SK-N-SH treated with all-trans-retinoic acid at 6 μM for 48 hours (cell line): ENCODE measurements around the gene AMMECR1.

Source experiments
- ATAC-seq: fragments of 200-7000 bp; cut with Tn5 transposase; 3 replicates; pipeline ENCODE4 v1.9.1; 2020; ENCODE audit warnings: mild to moderate bottlenecking, moderate library complexity
- ARNTL ChIP-seq: fragments of 450-650 bp; formaldehyde crosslinking; IDR thresholded peaks from 2 replicates; pipeline ENCODE4 v1.5.0; 2020; ENCODE audit warnings: low read depth, mild to moderate bottlenecking, moderate library complexity, borderline replicate concordance
- CSDC2 ChIP-seq: fragments of 250-450 bp; sonication (Bioruptor Pico); IDR thresholded peaks from 2 replicates; pipeline ENCODE4 v1.5.0; 2020; ENCODE audit warnings: mild to moderate bottlenecking, moderate library complexity
- ESRRG ChIP-seq: fragments of 250-450 bp; sonication (Bioruptor Pico); IDR thresholded peaks from 2 replicates; pipeline ENCODE4 v1.6.1; 2021; ENCODE audit warnings: mild to moderate bottlenecking
- GLIS3 ChIP-seq: fragments of 250-450 bp; sonication (Bioruptor Pico); IDR thresholded peaks from 2 replicates; pipeline ENCODE4 v1.5.0; 2020; ENCODE audit warnings: mild to moderate bottlenecking, moderate library complexity
- ISL1 ChIP-seq: fragments of 250-450 bp; sonication (Bioruptor Pico); IDR thresholded peaks from 2 replicates; pipeline ENCODE4 v2.1.2; 2022; ENCODE audit warnings: mild to moderate bottlenecking, moderate library complexity
- PPARA ChIP-seq: fragments of 250-450 bp; sonication (Bioruptor Pico); IDR thresholded peaks from 2 replicates; pipeline ENCODE4 v1.5.0; 2020; ENCODE audit warnings: mild to moderate bottlenecking, borderline replicate concordance
- RARB ChIP-seq: fragments of 250-450 bp; sonication (Bioruptor Pico); IDR thresholded peaks from 2 replicates; pipeline ENCODE4 v1.8.0; 2021; ENCODE audit warnings: mild to moderate bottlenecking, moderate library complexity
- SNAI2 ChIP-seq: fragments of 250-450 bp; sonication (Bioruptor Pico); IDR thresholded peaks from 2 replicates; pipeline ENCODE4 v1.5.0; 2020; ENCODE audit warnings: mild to moderate bottlenecking, moderate library complexity
- TCF4 ChIP-seq: fragments of 250-450 bp; sonication (Bioruptor Pico); IDR thresholded peaks from 2 replicates; pipeline ENCODE4 v1.8.0; 2021; ENCODE audit warnings: mild to moderate bottlenecking, moderate library complexity, borderline replicate concordance
- TOX ChIP-seq: fragments of 250-450 bp; sonication (Bioruptor Pico); IDR thresholded peaks from 2 replicates; pipeline ENCODE4 v1.8.0; 2021; ENCODE audit warnings: mild to moderate bottlenecking, moderate library complexity, borderline replicate concordance
- ZFP3 ChIP-seq: fragments of 250-450 bp; sonication (Bioruptor Pico); IDR thresholded peaks from 2 replicates; pipeline ENCODE4 v1.5.0; 2020; ENCODE audit warnings: mild to moderate bottlenecking, moderate library complexity
- ZNF565 ChIP-seq: fragments of 450-650 bp; formaldehyde crosslinking; conservative IDR thresholded peaks from 2 replicates; pipeline ENCODE4 v1.5.0; 2020; ENCODE audit warnings: low read depth, mild to moderate bottlenecking, moderate library complexity
- ZNF8 ChIP-seq: fragments of 450-650 bp; formaldehyde crosslinking; IDR thresholded peaks from 2 replicates; pipeline ENCODE4 v1.5.0; 2020; ENCODE audit warnings: mild to moderate bottlenecking, moderate library complexity
- TF ChIP-seq, protein P1 (sequence below): fragments of 250-450 bp; sonication (Bioruptor Pico); IDR thresholded peaks from 2 replicates; pipeline ENCODE4 v1.8.0; 2020; ENCODE audit warnings: mild to moderate bottlenecking, moderate library complexity, borderline replicate concordance
- TF ChIP-seq, protein P2 (sequence below): fragments of 250-450 bp; sonication (Bioruptor Pico); IDR thresholded peaks from 2 replicates; pipeline ENCODE4 v1.8.0; 2021; ENCODE audit warnings: low read depth, mild to moderate bottlenecking, moderate library complexity, borderline replicate concordance
- TF ChIP-seq, protein P3 (sequence below): fragments of 250-450 bp; sonication (Bioruptor Pico); IDR thresholded peaks from 2 replicates; pipeline ENCODE4 v1.5.1; 2021; ENCODE audit warnings: mild to moderate bottlenecking, moderate library complexity
- TF ChIP-seq, protein P4 (sequence below): fragments of 250-450 bp; sonication (Bioruptor Pico); IDR thresholded peaks from 2 replicates; pipeline ENCODE4 v1.5.0; 2020; ENCODE audit warnings: mild to moderate bottlenecking, moderate library complexity

The AMMECR1 gene

DNA sequence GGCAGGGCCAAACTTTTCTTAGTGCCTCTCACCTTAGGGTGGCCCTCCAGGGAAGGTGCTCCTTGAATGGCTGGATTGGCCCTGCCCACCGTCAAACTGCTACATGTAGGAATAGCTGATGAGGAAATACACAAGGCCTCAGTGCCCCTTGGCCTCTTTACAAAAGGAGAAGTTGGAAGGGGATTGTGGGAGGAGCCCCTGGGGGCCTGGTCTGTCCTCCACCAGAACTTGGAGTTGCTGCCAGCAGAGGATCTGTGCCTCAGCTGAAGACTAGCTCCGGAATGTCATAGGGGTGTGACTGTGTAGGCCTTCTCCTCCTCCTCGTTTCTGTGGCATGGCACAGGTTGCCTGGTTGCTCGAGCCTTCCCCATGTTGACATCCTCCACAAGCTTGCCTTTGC lies 142.7 kb downstream of the AMMECR1 start (continued):
- TF ChIP-seq ISL1 (CRISPR knock-in tag) = no peak
- no peak for TF ChIP-seq ZNF8 (CRISPR knock-in tag)
- no peak for TF ChIP-seq ZNF565 (CRISPR knock-in tag)

DNA sequence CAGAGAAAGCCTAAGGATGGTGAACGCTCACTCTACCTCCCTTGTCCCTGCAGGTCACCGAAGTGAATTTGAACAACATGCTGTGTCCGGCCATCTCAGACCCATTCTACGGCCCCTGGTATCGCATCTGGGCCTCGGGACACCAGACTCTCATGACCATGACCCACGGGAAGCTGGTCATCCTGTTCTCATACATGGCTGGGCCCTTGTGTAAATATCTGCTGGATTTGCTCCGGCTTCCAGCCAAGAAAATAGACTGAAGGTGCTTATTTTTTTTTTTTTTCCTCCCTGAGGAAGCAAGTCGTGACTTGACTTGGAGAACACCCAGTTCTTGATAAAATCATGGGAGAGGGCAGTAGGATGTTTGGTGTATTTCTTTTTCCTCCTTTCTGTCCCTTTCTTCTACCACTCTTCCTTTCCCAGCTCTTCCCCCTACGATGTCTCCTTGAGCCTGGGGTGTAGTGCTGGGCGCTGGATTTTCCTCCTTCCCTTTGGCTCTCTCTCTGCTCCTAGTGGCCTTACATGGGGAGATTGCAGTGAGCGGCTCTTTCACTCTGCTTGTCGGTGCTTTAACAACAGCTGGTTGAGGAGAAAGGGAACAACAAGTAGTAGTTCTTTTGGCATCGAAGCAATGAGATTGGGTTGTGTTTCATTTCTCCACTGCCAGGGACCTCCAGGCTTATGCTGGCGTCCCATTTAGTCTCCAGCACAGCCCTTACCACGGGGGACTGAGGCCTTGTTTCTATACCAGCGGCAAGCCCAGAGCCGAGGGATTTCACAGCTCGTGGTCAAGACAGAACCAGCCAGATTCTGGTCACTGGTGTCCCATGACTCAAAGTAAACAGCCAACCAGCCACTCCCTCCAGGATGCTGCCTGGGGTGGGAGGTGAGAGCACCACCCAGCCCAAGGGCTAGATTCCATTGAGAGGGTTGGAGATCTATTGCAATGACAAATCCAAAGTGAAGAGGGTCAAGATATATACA lies 144.4 kb downstream of the AMMECR1 start:
- no peak for ATAC-seq
- TF ChIP-seq ESRRG (CRISPR knock-in tag) (no peak), ARNTL (CRISPR knock-in tag) (no peak)

DNA sequence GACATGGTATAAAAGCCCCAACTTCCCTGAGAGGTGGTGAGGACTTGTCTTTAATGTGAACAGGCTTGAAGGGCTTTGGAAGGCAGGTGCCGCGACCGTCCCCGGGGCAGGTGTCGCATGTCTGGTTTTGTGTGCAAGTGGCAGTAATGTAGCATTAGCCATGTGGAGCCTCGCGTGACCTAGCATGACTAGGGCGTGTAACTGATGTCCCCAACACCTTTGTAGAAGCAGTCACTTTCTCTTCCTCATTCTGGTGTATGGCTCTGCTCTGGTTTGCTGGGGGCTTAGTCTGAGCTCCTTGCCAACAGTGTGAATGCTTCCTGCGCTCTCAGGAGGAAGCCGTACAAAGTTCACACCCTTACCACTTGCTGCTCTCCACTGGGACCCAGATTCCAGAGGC lies 145.7 kb downstream of the AMMECR1 start:
- no peak for ATAC-seq
- TF ChIP-seq ZNF8 (CRISPR knock-in tag) = no peak
- TF ChIP-seq TCF4 = no peak
- TF ChIP-seq CSDC2 (CRISPR knock-in tag) = no peak
- TF ChIP-seq, protein P1, sequence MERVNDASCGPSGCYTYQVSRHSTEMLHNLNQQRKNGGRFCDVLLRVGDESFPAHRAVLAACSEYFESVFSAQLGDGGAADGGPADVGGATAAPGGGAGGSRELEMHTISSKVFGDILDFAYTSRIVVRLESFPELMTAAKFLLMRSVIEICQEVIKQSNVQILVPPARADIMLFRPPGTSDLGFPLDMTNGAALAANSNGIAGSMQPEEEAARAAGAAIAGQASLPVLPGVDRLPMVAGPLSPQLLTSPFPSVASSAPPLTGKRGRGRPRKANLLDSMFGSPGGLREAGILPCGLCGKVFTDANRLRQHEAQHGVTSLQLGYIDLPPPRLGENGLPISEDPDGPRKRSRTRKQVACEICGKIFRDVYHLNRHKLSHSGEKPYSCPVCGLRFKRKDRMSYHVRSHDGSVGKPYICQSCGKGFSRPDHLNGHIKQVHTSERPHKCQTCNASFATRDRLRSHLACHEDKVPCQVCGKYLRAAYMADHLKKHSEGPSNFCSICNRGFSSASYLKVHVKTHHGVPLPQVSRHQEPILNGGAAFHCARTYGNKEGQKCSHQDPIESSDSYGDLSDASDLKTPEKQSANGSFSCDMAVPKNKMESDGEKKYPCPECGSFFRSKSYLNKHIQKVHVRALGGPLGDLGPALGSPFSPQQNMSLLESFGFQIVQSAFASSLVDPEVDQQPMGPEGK (CRISPR knock-in tag) = no peak
- no peak for TF ChIP-seq RARB (CRISPR knock-in tag)
- TF ChIP-seq TOX (CRISPR knock-in tag) = no peak
- TF ChIP-seq, protein P2, sequence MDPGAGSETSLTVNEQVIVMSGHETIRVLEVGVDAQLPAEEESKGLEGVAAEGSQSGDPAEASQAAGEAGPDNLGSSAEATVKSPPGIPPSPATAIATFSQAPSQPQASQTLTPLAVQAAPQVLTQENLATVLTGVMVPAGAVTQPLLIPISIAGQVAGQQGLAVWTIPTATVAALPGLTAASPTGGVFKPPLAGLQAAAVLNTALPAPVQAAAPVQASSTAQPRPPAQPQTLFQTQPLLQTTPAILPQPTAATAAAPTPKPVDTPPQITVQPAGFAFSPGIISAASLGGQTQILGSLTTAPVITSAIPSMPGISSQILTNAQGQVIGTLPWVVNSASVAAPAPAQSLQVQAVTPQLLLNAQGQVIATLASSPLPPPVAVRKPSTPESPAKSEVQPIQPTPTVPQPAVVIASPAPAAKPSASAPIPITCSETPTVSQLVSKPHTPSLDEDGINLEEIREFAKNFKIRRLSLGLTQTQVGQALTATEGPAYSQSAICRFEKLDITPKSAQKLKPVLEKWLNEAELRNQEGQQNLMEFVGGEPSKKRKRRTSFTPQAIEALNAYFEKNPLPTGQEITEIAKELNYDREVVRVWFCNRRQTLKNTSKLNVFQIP (CRISPR knock-in tag) = no peak
- no peak for TF ChIP-seq PPARA (CRISPR knock-in tag)
- no peak for TF ChIP-seq ISL1 (CRISPR knock-in tag)

DNA sequence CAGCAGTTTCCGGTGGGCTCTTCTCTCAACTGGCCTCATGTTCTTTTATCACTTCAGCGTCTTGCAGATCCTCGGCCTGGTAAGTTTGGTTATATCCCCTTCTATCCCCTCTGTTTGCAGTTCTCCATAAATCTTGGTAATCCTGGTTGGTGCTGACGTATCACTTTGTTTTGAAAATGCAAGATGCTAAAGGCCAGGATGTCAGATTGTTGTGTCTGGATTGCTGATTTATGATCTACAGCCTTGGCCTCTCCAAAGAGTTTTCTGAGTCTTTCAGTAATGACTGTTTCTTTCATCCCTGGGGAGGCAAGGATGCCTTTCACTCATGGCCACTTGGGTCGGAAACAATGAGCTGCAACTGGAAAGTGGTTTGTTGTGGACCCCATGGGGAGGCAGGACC lies 146.4 kb downstream of the AMMECR1 start:
- no peak for TF ChIP-seq ZNF8 (CRISPR knock-in tag)
- TF ChIP-seq, protein P3, sequence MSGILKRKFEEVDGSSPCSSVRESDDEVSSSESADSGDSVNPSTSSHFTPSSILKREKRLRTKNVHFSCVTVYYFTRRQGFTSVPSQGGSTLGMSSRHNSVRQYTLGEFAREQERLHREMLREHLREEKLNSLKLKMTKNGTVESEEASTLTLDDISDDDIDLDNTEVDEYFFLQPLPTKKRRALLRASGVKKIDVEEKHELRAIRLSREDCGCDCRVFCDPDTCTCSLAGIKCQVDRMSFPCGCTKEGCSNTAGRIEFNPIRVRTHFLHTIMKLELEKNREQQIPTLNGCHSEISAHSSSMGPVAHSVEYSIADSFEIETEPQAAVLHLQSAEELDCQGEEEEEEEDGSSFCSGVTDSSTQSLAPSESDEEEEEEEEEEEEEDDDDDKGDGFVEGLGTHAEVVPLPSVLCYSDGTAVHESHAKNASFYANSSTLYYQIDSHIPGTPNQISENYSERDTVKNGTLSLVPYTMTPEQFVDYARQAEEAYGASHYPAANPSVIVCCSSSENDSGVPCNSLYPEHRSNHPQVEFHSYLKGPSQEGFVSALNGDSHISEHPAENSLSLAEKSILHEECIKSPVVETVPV (CRISPR knock-in tag) = no peak
- TF ChIP-seq, protein P1 (CRISPR knock-in tag) = no peak
- no peak for TF ChIP-seq SNAI2 (CRISPR knock-in tag)
- TF ChIP-seq ZFP3 (CRISPR knock-in tag) = no peak
- no peak for TF ChIP-seq ZNF565 (CRISPR knock-in tag)
- TF ChIP-seq RARB (CRISPR knock-in tag) = no peak
- ATAC-seq = no peak

DNA sequence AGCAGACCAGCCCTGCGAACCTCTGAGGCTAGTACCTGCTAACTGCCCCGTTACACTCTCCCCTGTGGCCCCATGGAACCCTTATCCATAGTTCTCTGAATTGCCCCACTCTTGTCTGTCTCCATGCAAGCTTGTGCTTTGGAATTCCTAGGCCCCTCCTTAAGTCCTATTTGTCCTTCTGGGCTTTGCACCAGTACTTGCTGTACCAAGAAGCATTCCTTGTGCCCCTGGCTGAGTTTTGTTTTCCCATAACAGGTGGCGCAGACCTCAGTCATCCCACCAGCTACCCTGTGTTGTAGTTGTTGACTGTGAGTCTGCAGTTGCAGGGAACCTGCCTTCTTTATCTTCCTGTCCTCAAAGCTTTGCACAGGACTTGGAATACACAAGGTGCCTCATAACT lies 147.9 kb downstream of the AMMECR1 start:
- no peak for ATAC-seq
- no peak for TF ChIP-seq ZNF8 (CRISPR knock-in tag)
- TF ChIP-seq, protein P4, sequence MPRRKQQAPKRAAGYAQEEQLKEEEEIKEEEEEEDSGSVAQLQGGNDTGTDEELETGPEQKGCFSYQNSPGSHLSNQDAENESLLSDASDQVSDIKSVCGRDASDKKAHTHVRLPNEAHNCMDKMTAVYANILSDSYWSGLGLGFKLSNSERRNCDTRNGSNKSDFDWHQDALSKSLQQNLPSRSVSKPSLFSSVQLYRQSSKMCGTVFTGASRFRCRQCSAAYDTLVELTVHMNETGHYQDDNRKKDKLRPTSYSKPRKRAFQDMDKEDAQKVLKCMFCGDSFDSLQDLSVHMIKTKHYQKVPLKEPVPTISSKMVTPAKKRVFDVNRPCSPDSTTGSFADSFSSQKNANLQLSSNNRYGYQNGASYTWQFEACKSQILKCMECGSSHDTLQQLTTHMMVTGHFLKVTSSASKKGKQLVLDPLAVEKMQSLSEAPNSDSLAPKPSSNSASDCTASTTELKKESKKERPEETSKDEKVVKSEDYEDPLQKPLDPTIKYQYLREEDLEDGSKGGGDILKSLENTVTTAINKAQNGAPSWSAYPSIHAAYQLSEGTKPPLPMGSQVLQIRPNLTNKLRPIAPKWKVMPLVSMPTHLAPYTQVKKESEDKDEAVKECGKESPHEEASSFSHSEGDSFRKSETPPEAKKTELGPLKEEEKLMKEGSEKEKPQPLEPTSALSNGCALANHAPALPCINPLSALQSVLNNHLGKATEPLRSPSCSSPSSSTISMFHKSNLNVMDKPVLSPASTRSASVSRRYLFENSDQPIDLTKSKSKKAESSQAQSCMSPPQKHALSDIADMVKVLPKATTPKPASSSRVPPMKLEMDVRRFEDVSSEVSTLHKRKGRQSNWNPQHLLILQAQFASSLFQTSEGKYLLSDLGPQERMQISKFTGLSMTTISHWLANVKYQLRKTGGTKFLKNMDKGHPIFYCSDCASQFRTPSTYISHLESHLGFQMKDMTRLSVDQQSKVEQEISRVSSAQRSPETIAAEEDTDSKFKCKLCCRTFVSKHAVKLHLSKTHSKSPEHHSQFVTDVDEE (CRISPR knock-in tag) = no peak
- no peak for TF ChIP-seq ARNTL (CRISPR knock-in tag)
- TF ChIP-seq, protein P2 (CRISPR knock-in tag) = no peak
- no peak for TF ChIP-seq GLIS3
- TF ChIP-seq, protein P3 (CRISPR knock-in tag) = no peak
- no peak for TF ChIP-seq RARB (CRISPR knock-in tag)
